HepG2 (cell line): ENCODE data around the gene SCRT2. TPM values are rescaled to one million over a fixed set of nuclear protein-coding genes. Genes with fewer than 3 reads are reported as not detected.

ENCODE experiments used
- AKNA ChIP-seq: sonication (generic); formaldehyde crosslinking; IDR thresholded peaks from 2 replicates; pipeline ENCODE4 v1.4.0; 2020; ENCODE audit warnings: missing genetic modification reagents, borderline replicate concordance
- ARNT ChIP-seq: fragments of 450-650 bp; IDR thresholded peaks from 2 replicates; pipeline ENCODE4 v1.6.1; 2017
- ATM ChIP-seq: fragments of 450-650 bp; IDR thresholded peaks from 2 replicates; pipeline ENCODE4 v1.7.1; 2017; ENCODE audit warnings: mild to moderate bottlenecking, borderline replicate concordance
- DNMT3B ChIP-seq: conservative IDR thresholded peaks from 2 replicates; pipeline ENCODE4 v1.6.1; 2016; ENCODE audit warnings: missing biosample characterization, control low read depth
- DZIP1 ChIP-seq: sonication (generic); formaldehyde crosslinking; IDR thresholded peaks from 2 replicates; pipeline ENCODE4 v1.5.0; 2020; ENCODE audit warnings: mild to moderate bottlenecking, missing genetic modification reagents
- ETS1 ChIP-seq: sonication (generic); formaldehyde crosslinking; IDR thresholded peaks from 2 replicates; pipeline ENCODE4 v1.4.0; 2020; ENCODE audit warnings: missing genetic modification reagents
- HDAC6 ChIP-seq: fragments of 200-600 bp; sonication (generic); IDR thresholded peaks from 2 replicates; pipeline ENCODE4 v1.7.0; 2017; ENCODE audit warnings: mild to moderate bottlenecking, antibody characterized with exemption, low read length, low read depth
- HNF4G ChIP-seq, 2 experiments: sonication (generic) in 1 of 2; formaldehyde crosslinking in 1 of 2; IDR thresholded peaks; 2 replicates each; pipeline versions ENCODE4 v1.4.0 to v1.6.1; 2011 to 2020; ENCODE audit warnings: borderline replicate concordance in 2 of 2, low read depth in 2 of 2, mild to moderate bottlenecking in 2 of 2, low read length in 1 of 2, missing genetic modification reagents in 1 of 2, moderate library complexity in 1 of 2
- IKZF4 ChIP-seq: sonication (generic); formaldehyde crosslinking; IDR thresholded peaks from 2 replicates; pipeline ENCODE4 v1.5.1; 2020; ENCODE audit warnings: borderline replicate concordance, mild to moderate bottlenecking, low read depth, missing genetic modification reagents; ENCODE audit errors: not compliant biosample characterization
- KAT2B ChIP-seq: fragments of 150-350 bp; IDR thresholded peaks from 2 replicates; pipeline ENCODE4 v1.6.1; 2014; ENCODE audit warnings: low read depth, low read length, borderline replicate concordance
- MZF1 ChIP-seq: sonication (generic); formaldehyde crosslinking; IDR thresholded peaks from 2 replicates; pipeline ENCODE4 v1.8.1; 2023; ENCODE audit warnings: mild to moderate bottlenecking, missing genetic modification reagents, borderline replicate concordance
- PBX2 ChIP-seq: IDR thresholded peaks from 2 replicates; pipeline ENCODE4 v1.6.1; 2016; ENCODE audit warnings: control low read depth
- PHF20 ChIP-seq: sonication (generic); formaldehyde crosslinking; IDR thresholded peaks from 2 replicates; pipeline ENCODE4 v1.5.0; 2020; ENCODE audit warnings: mild to moderate bottlenecking, missing genetic modification reagents
- PRMT3 ChIP-seq: sonication (generic); formaldehyde crosslinking; IDR thresholded peaks from 2 replicates; pipeline ENCODE4 v1.8.1; 2022; ENCODE audit warnings: low read depth, mild to moderate bottlenecking, moderate library complexity, missing genetic modification reagents, borderline replicate concordance
- TBL1XR1 ChIP-seq: fragments of 150-350 bp; IDR thresholded peaks from 2 replicates; pipeline ENCODE4 v1.6.1; 2014; ENCODE audit warnings: borderline replicate concordance, low read length; ENCODE audit not compliant: partially characterized antibody
- YEATS2 ChIP-seq: sonication (generic); formaldehyde crosslinking; IDR thresholded peaks from 2 replicates; pipeline ENCODE4 v1.4.0; 2020; ENCODE audit warnings: missing genetic modification reagents, borderline replicate concordance
- ZFP62 ChIP-seq: sonication (generic); formaldehyde crosslinking; IDR thresholded peaks from 2 replicates; pipeline ENCODE4 v1.4.0; 2020; ENCODE audit warnings: missing genetic modification reagents
- ZNF567 ChIP-seq: sonication (generic); formaldehyde crosslinking; IDR thresholded peaks from 2 replicates; pipeline ENCODE4 v1.8.1; 2023; ENCODE audit warnings: mild to moderate bottlenecking, missing genetic modification reagents, borderline replicate concordance
- polyA plus RNA-seq, 8 experiments: library from polyadenylated mRNA; depleted of rRNA in 3 of 8; stranded (reverse) in 7 of 8; unstranded in 1 of 8; fragments of >200 nt; fragmentation: Illumina TruSeq in 4 of 8; extraction: Trizol in 4 of 8; gene quantifications; 2 replicates each; pipeline versions ENCODE4 v1.2.1 to v1.2.3, GENCODE V29; 2011 to 2016; ENCODE audit warnings: low read depth in 4 of 8, missing spikeins in 1 of 8, mixed read lengths in 1 of 8; ENCODE audit not compliant: insufficient read depth in 1 of 8
- total RNA-seq, 5 experiments: library from RNA; depleted of rRNA; stranded (reverse); fragments of >200 nt; fragmentation: Illumina TruSeq; extraction: Trizol; gene quantifications; 2 replicates each; pipeline ENCODE4 v1.2.3, GENCODE V29; 2016; ENCODE audit warnings: low read depth in 1 of 5

Gene SCRT2
- total and polyA plus RNA-seq, 2 of the 13 experiments (the other 11 are each of a cell fraction or from before 2014, with no cell fraction given): not detected

- no peak for TF ChIP-seq DZIP1 (CRISPR knock-in tag)
- no peak for TF ChIP-seq ZFP62 (CRISPR knock-in tag)
- no peak for TF ChIP-seq PBX2
- TF ChIP-seq KAT2B: no peak
- TF ChIP-seq YEATS2 (CRISPR knock-in tag): no peak
- no peak for TF ChIP-seq DNMT3B (CRISPR knock-in tag)
- no peak for TF ChIP-seq ZNF567 (CRISPR knock-in tag)
- TF ChIP-seq TBL1XR1: no peak
- TF ChIP-seq MZF1 (CRISPR knock-in tag): no peak
- TF ChIP-seq HNF4G (IDR thresholded peaks at IDR 0.05; ENCODE audit: borderline replicate concordance, low read depth, low read length): no peak
- TF ChIP-seq HNF4G (CRISPR knock-in tag; IDR thresholded peaks at IDR 0.05; ENCODE audit: borderline replicate concordance, low read depth): 0 out of 2 replicates have a peak, but pooled peaks have one; percentile 31
- no peak for TF ChIP-seq ATM
- TF ChIP-seq PHF20: no peak; the same call in 1 of the 2 replicates
- 0 out of 2 replicates have a peak, but pooled peaks have one; percentile 12 for TF ChIP-seq PRMT3
- TF ChIP-seq ETS1 (CRISPR knock-in tag): no peak
- no peak for TF ChIP-seq HDAC6
- TF ChIP-seq IKZF4 (CRISPR knock-in tag): peak; percentile 33
- TF ChIP-seq ARNT: no peak
- no peak for TF ChIP-seq AKNA (CRISPR knock-in tag)
Observed at GRCh38 chr20:642398-643174, 33.0 kb downstream of the SCRT2 start (continued).
